DOHH2 (cell line): ENCODE data around the gene BICC1.

ENCODE experiments used
- EZH2phosphoT487 ChIP-seq: fragments of 200-600 bp; sonication (generic); IDR thresholded peaks from 2 replicates; pipeline ENCODE4 v1.6.1; 2017; ENCODE audit warnings: borderline replicate concordance, mild to moderate bottlenecking, antibody characterized with exemption, low read length, moderate library complexity, mixed read lengths
- TF ChIP-seq, protein P1 (sequence below): fragments of 200-600 bp; sonication (generic); IDR thresholded peaks from one replicate; pipeline ENCODE4 v1.5.1; 2014; ENCODE audit warnings: antibody characterized with exemption, mild to moderate bottlenecking, low read depth, low read length; ENCODE audit not compliant: poor library complexity, severe bottlenecking

DNA sequence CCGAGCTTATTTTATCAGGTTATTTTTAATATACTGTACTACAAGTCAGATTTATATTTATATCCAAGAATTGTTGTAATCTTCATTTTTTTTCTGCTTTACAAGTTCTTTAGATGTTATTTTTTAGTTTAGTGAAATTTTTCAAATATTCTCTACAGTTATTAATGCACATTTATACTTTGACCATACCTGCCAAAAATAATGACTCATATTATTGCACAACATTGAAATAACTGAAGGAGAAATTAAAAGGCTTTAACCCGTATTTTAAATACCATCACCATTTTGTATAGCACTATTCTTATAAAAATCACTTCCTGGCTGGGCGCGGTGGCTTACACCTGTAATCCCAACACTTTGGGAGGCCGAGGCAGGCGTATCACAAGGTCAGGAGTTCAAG, 278.5 kb downstream of the BICC1 start:
- TF ChIP-seq, protein P1, sequence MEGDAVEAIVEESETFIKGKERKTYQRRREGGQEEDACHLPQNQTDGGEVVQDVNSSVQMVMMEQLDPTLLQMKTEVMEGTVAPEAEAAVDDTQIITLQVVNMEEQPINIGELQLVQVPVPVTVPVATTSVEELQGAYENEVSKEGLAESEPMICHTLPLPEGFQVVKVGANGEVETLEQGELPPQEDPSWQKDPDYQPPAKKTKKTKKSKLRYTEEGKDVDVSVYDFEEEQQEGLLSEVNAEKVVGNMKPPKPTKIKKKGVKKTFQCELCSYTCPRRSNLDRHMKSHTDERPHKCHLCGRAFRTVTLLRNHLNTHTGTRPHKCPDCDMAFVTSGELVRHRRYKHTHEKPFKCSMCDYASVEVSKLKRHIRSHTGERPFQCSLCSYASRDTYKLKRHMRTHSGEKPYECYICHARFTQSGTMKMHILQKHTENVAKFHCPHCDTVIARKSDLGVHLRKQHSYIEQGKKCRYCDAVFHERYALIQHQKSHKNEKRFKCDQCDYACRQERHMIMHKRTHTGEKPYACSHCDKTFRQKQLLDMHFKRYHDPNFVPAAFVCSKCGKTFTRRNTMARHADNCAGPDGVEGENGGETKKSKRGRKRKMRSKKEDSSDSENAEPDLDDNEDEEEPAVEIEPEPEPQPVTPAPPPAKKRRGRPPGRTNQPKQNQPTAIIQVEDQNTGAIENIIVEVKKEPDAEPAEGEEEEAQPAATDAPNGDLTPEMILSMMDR = no peak
- no peak for TF ChIP-seq EZH2phosphoT487
